AG04450 (cell line): Measurements from ENCODE around the gene OTUD4. TPM values are rescaled to one million over a fixed set of nuclear protein-coding genes. Genes with fewer than 3 reads are reported as not detected.

Source experiments
- CTCF ChIA-PET: fragments of 300-600, 350-600 bp; formaldehyde crosslinking; extraction: SDS; loops from one replicate; lab custom pipeline; 2022; ENCODE audit warnings: antibody characterized with exemption, inconsistent platforms; lab: Charles Lee
- POLR2A ChIA-PET: fragments of 350-600 bp; formaldehyde crosslinking; extraction: SDS; loops from one replicate; lab custom pipeline; 2021; ENCODE audit warnings: antibody characterized with exemption, inconsistent platforms; lab: Yijun Ruan, JAX
- DNase-seq: peaks from one replicate; pipeline ENCODE4 v3.0.0-alpha.2; 2011; ENCODE audit warnings: low read depth, low spot score
- H3K27ac ChIP-seq: one replicate; pipeline ENCODE4 v1.5.1; 2012; ENCODE audit warnings: low read depth, low read length, control low read depth
- H3K27me3 ChIP-seq: one replicate; pipeline ENCODE4 v1.6.0; 2012; ENCODE audit warnings: low read length; ENCODE audit not compliant: control insufficient read depth, insufficient read depth
- H3K4me3 ChIP-seq: 2 replicates; pipeline ENCODE4 v1.5.1; 2011; ENCODE audit warnings: mild to moderate bottlenecking, low read depth, low read length, control low read depth
- H3K9me3 ChIP-seq: 2 replicates; pipeline ENCODE4 v1.5.1; 2012; ENCODE audit warnings: low read length; ENCODE audit not compliant: control insufficient read depth, insufficient read depth
- polyA plus RNA-seq: library from polyadenylated mRNA; depleted of rRNA; stranded (reverse); fragments of >200 nt; gene quantifications from 2 replicates; pipeline ENCODE4 v1.2.3, GENCODE V29; 2011
- TF ChIP-seq, protein P1 (sequence below): IDR thresholded peaks from 2 replicates; pipeline ENCODE4 v1.5.1; 2011; ENCODE audit warnings: low read depth, low read length, control low read depth, inconsistent platforms

OTUD4 gene
- polyA plus RNA-seq, 1 experiment = 27.1 TPM

GRCh38 chr4:145131848-145132247, 48.5 kb downstream of the OTUD4 start:
- TF ChIP-seq, protein P1, sequence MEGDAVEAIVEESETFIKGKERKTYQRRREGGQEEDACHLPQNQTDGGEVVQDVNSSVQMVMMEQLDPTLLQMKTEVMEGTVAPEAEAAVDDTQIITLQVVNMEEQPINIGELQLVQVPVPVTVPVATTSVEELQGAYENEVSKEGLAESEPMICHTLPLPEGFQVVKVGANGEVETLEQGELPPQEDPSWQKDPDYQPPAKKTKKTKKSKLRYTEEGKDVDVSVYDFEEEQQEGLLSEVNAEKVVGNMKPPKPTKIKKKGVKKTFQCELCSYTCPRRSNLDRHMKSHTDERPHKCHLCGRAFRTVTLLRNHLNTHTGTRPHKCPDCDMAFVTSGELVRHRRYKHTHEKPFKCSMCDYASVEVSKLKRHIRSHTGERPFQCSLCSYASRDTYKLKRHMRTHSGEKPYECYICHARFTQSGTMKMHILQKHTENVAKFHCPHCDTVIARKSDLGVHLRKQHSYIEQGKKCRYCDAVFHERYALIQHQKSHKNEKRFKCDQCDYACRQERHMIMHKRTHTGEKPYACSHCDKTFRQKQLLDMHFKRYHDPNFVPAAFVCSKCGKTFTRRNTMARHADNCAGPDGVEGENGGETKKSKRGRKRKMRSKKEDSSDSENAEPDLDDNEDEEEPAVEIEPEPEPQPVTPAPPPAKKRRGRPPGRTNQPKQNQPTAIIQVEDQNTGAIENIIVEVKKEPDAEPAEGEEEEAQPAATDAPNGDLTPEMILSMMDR = no peak
- ChIA-PET POLR2A (no interaction called here), CTCF (no interaction called here)
- DNase-seq = no peak
- Histone ChIP-seq H3K4me3 (no peak overlapping the region), H3K9me3 (no peaks in the 10 kb centered on the region), H3K27me3 (no peaks in the 10 kb centered on the region), H3K27ac (no peak overlapping the region)

DNA sequence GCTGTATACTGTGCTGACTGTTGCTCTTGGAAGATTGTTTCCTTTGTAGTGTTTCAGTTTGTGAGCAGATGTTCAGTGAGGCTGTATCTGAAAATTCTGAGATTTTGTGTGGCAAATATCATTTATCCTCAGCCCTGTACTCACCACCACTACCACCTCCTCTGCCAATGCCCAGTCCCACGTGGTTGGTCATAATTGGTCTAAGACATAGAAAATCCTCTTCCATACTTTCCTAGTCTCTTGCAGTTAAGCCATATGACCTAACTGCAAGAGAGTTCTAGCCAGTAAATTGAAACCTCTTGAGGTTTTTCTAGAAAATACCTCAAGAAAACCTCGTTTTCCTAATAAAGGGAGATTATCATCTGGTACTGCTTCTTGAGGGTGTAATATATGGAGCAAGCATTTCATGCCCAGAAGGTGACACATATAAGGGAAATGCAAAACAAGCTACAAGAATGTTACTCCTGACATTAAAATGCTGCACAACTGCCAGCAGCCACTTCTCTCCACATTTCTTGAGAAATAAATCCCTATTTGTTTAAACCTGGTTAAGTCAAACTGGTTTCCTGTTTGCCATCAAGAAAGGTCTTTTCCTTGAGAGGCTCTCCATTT, 49.5 kb downstream of the OTUD4 start:
- Histone ChIP-seq H3K9me3 (no peaks in the 10 kb centered on the region), H3K27ac (peak overlapping the region; percentile 42)

DNA sequence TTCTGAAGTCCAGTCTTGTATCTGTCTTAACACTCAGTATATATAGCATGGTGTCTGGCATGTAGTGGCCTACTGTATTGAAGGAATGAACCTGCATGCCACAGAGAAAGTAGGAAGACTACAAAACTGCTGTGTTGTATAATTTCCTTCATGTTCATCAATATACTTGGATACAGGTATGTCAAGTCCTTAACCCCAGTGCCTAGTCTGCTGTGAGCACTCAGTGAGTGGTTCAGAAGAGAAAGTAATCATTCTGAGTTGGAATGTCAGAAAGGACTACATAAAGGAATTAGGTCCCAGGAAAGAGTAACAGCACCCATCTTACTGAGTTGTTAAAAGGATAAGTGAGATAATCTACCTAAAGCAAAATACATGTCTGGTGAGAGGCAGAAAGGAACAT, 50.3 kb downstream of the OTUD4 start:
- H3K4me3 ChIP-seq = no peak overlapping the region
- no peaks in the 10 kb centered on the region for H3K9me3 ChIP-seq
- no peaks in the 10 kb centered on the region for H3K27me3 ChIP-seq
- TF ChIP-seq, protein P1 = no peak
- DNase-seq = no peak
- no peak overlapping the region for H3K27ac ChIP-seq
- POLR2A ChIA-PET = no interaction called here
- CTCF ChIA-PET = interaction anchor here (0.7 to 1.0 kb wide), 2 partner anchors 480 to 956 kb away, joined by 3 read pairs; no protein-coding TSS in a partner anchor

More for the DNA sequence above, 49.5 kb downstream of the OTUD4 start:
- DNase-seq = peak; percentile 50
- H3K27me3 ChIP-seq = no peaks in the 10 kb centered on the region
- CTCF ChIA-PET = interaction anchor here (0.7 kb wide), 1 partner anchor 957 kb away, joined by 3 read pairs; no protein-coding TSS in a partner anchor
- H3K4me3 ChIP-seq = no peak overlapping the region
- POLR2A ChIA-PET = no interaction called here
- TF ChIP-seq, protein P1 = no peak

DNA sequence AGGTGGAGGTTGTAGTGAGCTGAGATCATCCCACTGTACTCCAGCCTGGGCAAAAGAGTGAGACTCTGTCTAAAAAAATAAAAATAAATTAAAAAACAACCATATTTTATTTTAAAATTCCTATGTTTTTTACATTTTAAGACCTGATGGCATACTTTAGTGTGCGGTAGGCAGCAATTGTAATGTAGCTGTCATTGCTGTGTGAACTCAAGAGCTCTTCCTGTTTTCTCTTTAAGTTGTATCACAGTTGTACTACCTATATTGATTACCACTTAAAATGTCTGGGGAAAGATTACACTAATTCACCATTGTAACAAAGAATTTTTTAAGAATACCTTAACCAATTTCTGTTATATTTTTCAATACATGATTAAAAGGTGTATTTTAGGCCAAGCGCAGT, 55.0 kb downstream of the OTUD4 start:
- ChIA-PET CTCF (interaction anchor here (1.7 kb wide), 1 partner anchor 9 kb away, joined by 5 read pairs; no protein-coding TSS in a partner anchor), POLR2A (no interaction called here)
- Histone ChIP-seq H3K4me3 (no peak overlapping the region), H3K27me3 (no peaks in the 10 kb centered on the region), H3K27ac (no peak overlapping the region), H3K9me3 (no peaks in the 10 kb centered on the region)
- DNase-seq = no peak
- TF ChIP-seq, protein P1 = no peak

GRCh38 chr4:145108128-145108527, 72.3 kb downstream of the OTUD4 start:
- H3K4me3 ChIP-seq = no peak overlapping the region
- no peak overlapping the region for H3K27ac ChIP-seq
- TF ChIP-seq, protein P1 = no peak
- no peaks in the 10 kb centered on the region for H3K27me3 ChIP-seq
- H3K9me3 ChIP-seq = no peaks in the 10 kb centered on the region
- ChIA-PET CTCF (no interaction called here), POLR2A (interaction anchor here (1.1 kb wide), 1 partner anchor 10 kb away, joined by 3 read pairs; the partner anchor contains the start of genes ABCE1 and ANAPC10)
- no peak for DNase-seq
